PFSK-1 (cell line): Measurements from ENCODE around the gene SDK1.

Experiments
- FOXP2 ChIP-seq: optimal IDR thresholded peaks from 2 replicates; pipeline ENCODE3; 2011; ENCODE audit warnings: borderline replicate concordance, control low read depth, inconsistent platforms; ENCODE audit not compliant: insufficient read depth; ENCODE audit errors: extremely low read length, extremely low read depth
- POLR2AphosphoS5 ChIP-seq: IDR thresholded peaks from 2 replicates; pipeline ENCODE4 v1.6.1; 2012; ENCODE audit warnings: low read depth, mild to moderate bottlenecking, control low read depth, low read length, moderate library complexity
- REST ChIP-seq, 2 experiments: IDR thresholded peaks; 2 replicates each; pipeline versions ENCODE4 v1.6.1 to v1.8.0; 2011 to 2012; ENCODE audit warnings: low read depth in 2 of 2, low read length in 2 of 2, control low read depth in 1 of 2, inconsistent platforms in 1 of 2, mild to moderate bottlenecking in 1 of 2, moderate library complexity in 1 of 2; ENCODE audit not compliant: insufficient read depth in 1 of 2
- SIN3A ChIP-seq: IDR thresholded peaks from 2 replicates; pipeline ENCODE4 v1.6.1; 2012; ENCODE audit warnings: mild to moderate bottlenecking, low read length, moderate library complexity, borderline replicate concordance; ENCODE audit not compliant: insufficient read depth
- TAF1 ChIP-seq: IDR thresholded peaks from 2 replicates; pipeline ENCODE4 v1.6.1; 2012; ENCODE audit warnings: low read length, control low read depth, borderline replicate concordance; ENCODE audit not compliant: insufficient read depth

SDK1 gene

GRCh38 chr7:4015996-4016395 lies 714.9 kb downstream of the SDK1 start:
- TF ChIP-seq POLR2AphosphoS5 (no peak), SIN3A (no peak), REST (IDR thresholded peaks at IDR 0.05; ENCODE audit: insufficient read depth in 1 of 2, low read depth in 2 of 2, low read length in 2 of 2) (no peak), FOXP2 (no peak), TAF1 (no peak)

- TF ChIP-seq REST (IDR thresholded peaks at IDR 0.05; ENCODE audit: insufficient read depth in 1 of 2, low read depth in 2 of 2, low read length in 2 of 2): no peak
- no peak for TF ChIP-seq FOXP2
- TF ChIP-seq POLR2AphosphoS5: no peak
- TF ChIP-seq TAF1: no peak
- no peak for TF ChIP-seq SIN3A
Observed at GRCh38 chr7:4017081-4017480, 716.0 kb downstream of the SDK1 start.

GRCh38 chr7:4017785-4018184 lies 716.7 kb downstream of the SDK1 start:
- no peak for TF ChIP-seq TAF1
- TF ChIP-seq POLR2AphosphoS5: no peak
- TF ChIP-seq REST (IDR thresholded peaks at IDR 0.05; ENCODE audit: insufficient read depth in 1 of 2, low read depth in 2 of 2, low read length in 2 of 2): no peak
- TF ChIP-seq SIN3A: no peak
- TF ChIP-seq FOXP2: no peak

- TF ChIP-seq FOXP2 (no peak), SIN3A (no peak)
Observed at GRCh38 chr7:4018601-4019316, 717.7 kb downstream of the SDK1 start.

- TF ChIP-seq SIN3A (no peak), FOXP2 (no peak), REST (IDR thresholded peaks at IDR 0.05; ENCODE audit: insufficient read depth in 1 of 2, low read depth in 2 of 2, low read length in 2 of 2) (no peak), TAF1 (no peak), POLR2AphosphoS5 (no peak)
Observed at GRCh38 chr7:4020086-4020485, 719.0 kb downstream of the SDK1 start.
